ENCODE results near the gene ATXN10.
A peak's percentile ranks its signal among the peaks of the same experiment; 100 is the strongest.
"Not testable (repeated sequence)": the region's sequence is repeated elsewhere in the genome, so short reads cannot be mapped to it uniquely, and the experiment has no call there.

The ATXN10 gene

GRCh38 chr22:45671783-45672563, at the start of gene ATXN10:
ATXN10 (plus strand) TSS chr22:45671834; CDS start chr22:45672064, 230 bp downstream.
- DNase-seq: peak; percentile 54 to 78

GRCh38 chr22:45621836-45622600, 49.6 kb upstream of the ATXN10 start:
- no peak for DNase-seq

GRCh38 chr22:45623464-45624145, 48.0 kb upstream of the ATXN10 start:
- DNase-seq: not testable (repeated sequence)

DNA sequence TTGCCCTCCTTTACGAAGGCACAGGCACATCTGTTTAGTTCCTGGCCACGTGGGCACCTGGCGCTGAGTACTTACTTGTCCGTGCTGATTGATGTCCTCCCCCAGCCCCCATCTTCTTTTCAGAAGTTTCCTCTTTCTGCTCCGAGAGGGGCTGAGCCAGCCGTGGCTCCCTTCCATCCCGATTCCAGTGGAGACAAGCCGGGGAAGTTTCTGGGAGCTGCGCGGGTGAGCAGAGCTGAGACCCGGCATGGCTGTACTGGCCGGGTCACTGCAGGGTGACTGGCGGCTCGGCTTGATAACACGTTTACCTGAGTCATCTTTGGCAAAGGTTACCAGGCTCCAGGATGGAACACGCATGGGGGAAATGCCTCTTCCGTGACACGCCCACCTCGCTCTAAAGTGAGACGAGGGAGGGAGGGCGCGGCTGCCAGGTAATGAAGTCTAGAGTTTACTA, 45.4 kb upstream of the ATXN10 start:
- no peak for DNase-seq

DNA sequence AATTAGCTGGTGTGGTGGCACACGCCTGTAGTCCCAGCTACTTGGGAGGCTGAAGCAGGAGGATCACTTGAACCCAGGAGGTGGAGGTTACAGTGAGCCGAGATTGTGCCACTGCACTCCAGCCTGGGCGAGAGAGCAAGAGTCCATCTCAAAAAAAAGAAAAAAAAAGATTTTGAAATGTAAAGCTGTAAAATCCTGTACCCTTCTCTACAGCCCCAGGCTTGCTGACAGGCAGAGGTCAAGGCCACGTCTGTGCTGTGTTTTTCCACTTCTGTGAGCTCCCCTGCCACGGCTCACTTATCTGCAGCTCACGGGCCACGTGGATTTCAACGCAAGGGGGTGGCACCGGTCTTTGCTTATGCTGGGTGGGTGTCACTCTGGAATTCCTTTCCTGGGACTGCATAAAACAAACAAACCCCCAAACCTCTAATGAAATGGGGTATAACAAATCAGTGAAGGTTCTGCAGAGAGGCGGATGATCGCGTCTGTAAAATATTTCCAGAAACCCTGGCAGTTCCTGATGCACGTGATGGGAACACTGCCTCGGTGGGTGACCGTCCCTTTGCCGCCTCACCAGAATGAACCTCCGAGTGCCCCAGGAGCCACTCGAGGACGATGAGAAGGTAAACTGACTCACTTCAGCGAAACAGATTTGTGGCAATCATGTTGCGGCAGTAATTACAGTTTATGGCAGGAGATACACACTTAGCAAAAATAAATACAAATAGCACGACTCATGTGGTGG, 44.0 kb upstream of the ATXN10 start:
- no peak for DNase-seq

GRCh38 chr22:45628515-45628914, 43.1 kb upstream of the ATXN10 start:
- DNase-seq: no peak

DNA sequence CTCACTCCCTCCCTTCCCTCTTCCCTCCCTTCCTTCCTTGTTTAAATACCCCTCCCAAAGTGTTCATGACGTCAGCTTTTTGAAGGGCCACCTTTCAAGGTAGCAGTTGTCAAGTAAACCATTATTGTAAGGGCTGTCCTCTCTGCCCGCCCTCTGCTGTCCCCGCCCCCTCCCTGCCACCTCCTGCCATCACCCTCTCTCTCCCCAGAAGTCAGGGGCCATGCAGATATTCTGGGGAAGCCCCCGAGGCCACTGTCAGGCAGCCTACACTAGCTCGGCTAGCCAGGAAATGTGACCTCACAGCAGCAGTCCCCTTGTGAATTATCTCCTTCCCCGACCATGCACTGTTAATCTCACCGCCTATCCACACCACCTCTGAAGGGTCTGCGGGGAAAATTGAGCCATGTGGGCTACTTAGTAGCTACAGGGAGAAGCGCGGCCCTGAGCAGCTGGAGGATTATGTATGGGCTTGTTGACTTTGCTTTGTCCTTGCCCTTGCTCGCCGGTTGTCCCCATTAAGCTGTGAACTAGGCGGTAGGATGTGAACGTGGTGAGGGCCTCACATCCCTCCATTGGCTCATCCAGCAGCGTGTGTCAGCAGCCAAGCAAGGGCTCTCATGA, 42.1 kb upstream of the ATXN10 start:
- DNase-seq: no peak

- DNase-seq: no peak
Measured at GRCh38 chr22:45630436-45630835, 41.2 kb upstream of the ATXN10 start.

- DNase-seq: no peak
Measured at GRCh38 chr22:45631140-45631840, 40.3 kb upstream of the ATXN10 start.

DNA sequence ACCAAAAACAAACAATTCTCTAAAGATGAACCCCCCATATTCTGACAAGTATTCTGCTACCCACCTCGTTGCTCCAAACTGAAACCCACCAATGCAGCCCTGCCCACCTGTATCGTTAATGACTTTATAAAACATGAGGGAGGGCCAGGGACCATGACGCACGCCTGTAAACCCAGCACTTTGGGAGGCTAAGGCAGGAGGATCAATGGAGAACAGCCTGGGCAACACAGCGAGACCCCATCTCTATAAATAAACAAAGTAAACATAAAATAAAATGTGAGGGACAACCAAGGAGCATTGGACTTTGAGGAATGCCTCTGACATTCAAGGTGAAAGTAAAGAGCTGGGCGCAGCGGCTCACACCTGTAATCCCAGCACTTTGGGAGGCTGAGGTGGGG, 39.8 kb upstream of the ATXN10 start:
- DNase-seq: no peak

DNA sequence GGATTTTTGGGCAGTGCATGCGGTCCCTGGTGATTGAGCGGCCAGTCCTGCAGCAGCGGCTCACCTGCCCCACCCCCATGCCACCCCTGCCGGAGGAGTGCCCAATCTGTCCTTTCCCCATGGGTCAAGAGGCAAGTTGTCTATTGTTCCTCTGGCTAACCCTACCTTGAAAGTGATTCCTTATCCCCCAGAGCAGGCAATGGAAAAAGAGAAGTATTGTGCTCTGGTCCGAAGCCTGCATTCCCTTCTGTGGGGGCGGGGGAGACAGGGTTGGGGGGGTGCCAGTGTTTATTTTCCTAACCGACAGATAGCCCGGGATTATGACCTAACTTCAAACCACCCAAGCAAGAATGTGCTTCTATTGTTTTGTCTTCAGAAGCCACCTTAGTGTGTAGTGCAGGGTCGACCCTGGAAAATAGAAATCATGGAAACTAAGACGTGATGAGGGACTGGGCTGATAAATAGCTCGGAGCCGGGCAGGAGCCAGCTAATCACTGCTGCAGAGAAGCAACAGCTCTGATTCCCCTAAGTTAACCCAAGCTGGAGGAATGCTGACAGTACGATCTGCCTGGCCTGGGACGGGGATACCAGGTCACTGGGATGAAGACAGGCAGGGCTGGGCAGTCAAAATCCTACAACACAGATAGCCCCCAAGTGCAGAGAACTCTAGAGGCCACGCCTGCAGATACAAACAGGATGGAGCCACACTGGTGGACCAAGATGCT, 38.7 kb upstream of the ATXN10 start:
- no peak for DNase-seq

DNA sequence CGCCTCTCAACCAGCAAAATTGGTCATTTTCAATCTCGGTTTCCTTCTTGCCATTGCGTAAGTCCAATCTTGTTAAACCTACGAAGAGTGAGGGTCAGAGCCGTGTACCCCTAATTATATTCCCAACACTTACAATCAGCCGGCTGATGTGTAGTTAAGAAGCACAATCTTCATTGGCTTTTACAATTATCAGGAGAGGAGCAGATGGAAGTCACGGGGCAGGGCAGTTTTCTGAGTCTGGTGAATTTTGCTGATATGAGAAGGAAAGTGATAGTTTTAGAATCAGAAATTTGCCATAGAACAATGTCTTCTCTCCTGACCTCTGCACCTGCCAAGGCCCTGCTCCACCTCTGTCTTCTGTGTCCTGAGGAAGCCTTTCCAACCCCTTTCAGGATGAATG, 35.0 kb upstream of the ATXN10 start:
- no peak for DNase-seq

DNA sequence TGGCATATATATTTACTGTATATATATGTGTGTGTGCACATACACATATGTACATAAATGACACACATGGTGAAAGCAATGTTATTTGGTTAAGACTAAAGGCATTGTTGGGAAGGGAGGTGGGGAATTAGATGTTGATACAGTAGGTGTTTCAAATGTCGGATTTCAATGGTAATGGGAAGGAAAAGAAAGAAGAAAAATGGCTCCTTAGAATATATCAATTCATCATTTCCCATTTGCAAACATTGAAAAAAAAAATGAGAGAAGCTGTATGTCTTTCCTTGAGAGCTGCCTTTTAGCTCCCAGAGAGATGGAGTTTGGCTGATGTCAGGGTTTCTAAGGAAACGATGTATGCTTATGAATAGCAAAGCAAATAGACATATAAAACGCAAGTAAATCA, 33.4 kb upstream of the ATXN10 start:
- no peak for DNase-seq

- no peak for DNase-seq
Measured at GRCh38 chr22:45638834-45639746, 32.5 kb upstream of the ATXN10 start.

- no peak for DNase-seq
Measured at GRCh38 chr22:45639747-45640102, 31.9 kb upstream of the ATXN10 start.

GRCh38 chr22:45640291-45640940, 31.2 kb upstream of the ATXN10 start:
- no peak for DNase-seq

DNA sequence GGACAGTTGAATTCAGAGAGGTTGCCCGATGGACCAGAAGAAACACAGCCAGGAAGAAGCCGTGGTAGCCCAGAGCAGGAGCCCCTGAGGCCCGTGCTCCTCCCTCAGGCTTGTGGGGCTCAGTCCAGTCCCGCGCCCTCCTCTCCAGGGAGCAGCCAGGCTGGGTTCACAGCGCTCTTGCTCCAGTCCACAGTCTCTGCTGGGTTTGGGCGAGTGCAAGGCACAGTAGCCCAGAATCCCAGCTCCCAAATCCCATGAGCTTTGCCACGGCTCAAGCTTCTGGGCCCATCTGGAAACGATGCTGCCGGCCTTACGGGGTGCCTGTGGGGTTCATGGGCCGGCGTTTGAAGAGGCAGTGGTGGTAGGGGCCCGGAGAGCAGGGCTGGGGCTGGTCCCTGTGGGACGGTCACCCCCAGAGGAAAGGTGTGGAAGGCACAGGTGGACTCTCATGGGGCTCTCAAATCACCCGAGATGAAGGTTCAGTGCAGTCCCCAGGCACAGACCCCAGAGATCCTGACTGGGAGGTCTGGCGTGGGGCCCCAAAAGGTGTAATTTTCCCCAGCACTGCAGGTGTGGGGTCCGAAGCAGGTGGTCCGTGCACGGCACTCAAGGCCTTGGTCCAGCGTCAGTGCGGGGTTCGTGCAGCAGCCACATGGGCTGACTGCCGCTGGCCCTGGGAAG, 30.6 kb upstream of the ATXN10 start:
- no peak for DNase-seq

- DNase-seq: no peak
Measured at GRCh38 chr22:45642986-45643385, 28.6 kb upstream of the ATXN10 start.

- no peak for DNase-seq
Measured at GRCh38 chr22:45644714-45645113, 26.9 kb upstream of the ATXN10 start.

All from NCI-H1930 (cell line).